Activated CD8-positive, alpha-beta memory T cell treated with anti-CD3 and anti-CD28 coated beads for 4 hours (primary cell): ENCODE measurements around the gene EEPD1.
"Not testable (repeated sequence)": the region's sequence is repeated elsewhere in the genome, so short reads cannot be mapped to it uniquely, and the experiment has no call there.

Source experiments
- DNase-seq, 2 donors: peaks; one replicate each; pipeline ENCODE4 v3.0.0-alpha.2; 2020; ENCODE audit warnings: low read depth in 2 of 2

Gene EEPD1

GRCh38 chr7:36253699-36254098 lies 100.6 kb downstream of the EEPD1 start:
- DNase-seq: no peak

DNA sequence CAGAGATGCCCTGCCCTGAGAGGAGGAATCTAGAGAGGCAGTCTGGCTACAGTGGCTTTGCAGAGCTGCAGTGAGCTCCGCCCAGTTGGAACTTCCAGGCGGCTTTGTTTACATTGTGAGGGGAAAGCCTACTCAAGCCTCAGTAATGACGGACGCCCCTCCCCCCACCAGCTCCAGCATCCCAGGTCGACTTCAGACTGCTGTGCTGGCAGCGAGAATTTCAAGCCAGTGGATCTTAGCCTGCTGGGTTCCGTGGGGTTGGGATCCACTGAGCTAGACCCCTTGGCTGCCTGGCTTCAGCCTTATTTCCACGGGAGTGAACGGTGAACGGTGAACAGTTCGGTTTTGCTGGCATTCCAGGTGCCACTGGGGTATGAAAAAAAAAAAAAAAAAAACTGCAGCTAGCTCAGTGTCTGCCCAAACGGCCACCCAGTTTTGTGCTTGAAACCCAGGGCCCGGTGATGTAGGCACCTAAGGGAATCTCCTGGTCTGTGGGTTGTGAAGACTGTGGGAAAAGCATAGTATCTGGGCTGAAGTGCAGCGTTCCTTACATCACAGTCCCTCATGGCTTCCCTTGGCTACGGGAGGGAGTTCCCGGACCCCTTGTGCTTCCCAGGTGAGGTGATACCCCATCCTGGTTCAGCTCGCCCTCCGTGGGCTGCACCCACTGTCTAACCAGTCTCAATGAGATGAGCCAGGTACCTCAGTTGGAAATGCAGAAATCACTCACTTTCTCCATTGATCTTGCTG lies 105.6 kb downstream of the EEPD1 start:
- DNase-seq: not testable (repeated sequence)

- no peak for DNase-seq
These were observed 107.4 kb downstream of the EEPD1 start for GRCh38 chr7:36260481-36260880.

DNA sequence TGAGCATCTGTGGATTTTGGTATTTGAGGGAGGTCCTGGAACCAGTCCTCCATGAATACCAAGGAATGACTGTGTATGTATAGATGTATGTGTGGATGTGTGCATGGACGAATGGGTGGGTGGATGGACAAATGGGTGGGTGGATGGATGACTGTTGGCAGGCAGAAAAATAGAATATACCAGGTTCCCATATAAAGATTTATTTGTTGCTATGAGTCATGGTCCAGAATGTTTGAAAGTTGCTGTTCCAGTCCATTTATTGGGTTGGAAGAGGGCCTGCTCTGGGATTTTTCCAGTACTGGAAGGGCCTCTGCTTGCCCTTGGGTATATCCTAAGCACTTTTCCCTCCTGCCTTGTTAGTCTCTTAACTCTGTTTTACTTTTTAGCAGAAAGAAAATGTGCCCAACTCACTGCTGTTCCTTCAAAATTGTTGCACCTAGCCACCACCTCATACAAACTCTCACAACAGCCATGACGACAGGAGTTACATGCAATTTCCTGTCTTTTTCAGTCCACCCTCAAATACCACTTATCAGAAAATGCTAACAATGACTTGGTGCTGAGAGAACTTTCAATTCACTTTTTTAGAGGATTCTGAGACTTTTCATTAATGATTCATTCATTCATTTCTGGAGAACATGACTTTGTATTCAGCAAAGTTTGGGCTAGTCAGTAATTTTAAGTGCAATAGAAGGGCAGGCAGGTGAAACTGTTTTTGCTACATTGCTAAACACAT lies 108.1 kb downstream of the EEPD1 start:
- DNase-seq: no peak

GRCh38 chr7:36262309-36263094 lies 109.4 kb downstream of the EEPD1 start:
- DNase-seq: no peak

DNA sequence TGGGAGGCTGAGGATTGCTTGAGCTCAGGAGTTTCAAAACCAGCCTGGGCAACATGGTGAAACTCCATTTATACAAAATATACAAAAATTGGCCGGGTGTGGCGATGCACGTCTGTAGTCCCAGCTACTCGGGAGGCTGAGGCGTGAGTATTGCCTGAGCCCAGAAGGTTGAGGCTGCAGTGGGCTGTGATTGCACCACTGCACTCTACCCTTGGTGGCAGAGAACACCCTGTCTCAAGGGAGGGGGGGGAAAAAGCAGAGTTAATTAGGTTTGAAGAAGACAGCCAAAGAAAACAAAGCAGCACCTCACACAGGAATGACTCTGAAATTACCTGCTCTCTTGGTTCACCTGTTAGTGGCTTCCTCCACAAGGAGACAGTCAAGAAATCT lies 110.0 kb downstream of the EEPD1 start:
- DNase-seq: no peak

DNA sequence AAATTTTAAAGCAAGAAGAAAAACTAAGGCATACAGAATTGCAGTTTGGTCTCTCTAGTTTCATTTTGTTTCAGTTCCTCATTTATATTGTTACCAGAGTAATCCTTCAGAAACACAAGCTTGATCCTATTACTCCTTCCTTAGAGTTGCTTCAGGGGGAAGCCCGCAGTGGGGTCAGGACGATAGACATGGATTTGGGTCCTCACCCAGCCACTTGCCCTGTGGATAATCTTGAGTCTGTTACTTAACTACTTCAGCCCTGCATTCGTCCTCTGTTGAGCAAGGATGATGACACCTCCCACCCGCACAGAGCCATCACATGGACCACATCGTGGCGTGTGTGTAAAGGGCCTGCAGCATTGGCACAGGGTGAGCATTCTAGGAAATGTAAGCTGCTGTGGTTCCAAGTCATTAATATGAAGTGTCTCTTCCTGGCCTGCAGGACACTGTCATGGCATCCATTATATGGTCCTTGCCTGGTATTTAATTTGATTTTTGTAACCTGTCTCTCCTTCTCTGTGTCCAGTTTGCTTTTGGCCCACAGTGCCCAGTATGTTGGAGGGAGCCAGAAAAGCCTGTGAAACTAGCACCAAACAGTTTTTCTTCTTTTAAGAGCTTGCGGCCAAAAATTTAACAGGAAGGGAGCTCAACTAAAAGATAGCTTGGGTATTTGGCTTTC lies 111.2 kb downstream of the EEPD1 start:
- DNase-seq: no peak

GRCh38 chr7:36264913-36265516 lies 112.0 kb downstream of the EEPD1 start:
- no peak for DNase-seq

- no peak for DNase-seq
These were observed 112.6 kb downstream of the EEPD1 start for GRCh38 chr7:36265680-36266079.

DNA sequence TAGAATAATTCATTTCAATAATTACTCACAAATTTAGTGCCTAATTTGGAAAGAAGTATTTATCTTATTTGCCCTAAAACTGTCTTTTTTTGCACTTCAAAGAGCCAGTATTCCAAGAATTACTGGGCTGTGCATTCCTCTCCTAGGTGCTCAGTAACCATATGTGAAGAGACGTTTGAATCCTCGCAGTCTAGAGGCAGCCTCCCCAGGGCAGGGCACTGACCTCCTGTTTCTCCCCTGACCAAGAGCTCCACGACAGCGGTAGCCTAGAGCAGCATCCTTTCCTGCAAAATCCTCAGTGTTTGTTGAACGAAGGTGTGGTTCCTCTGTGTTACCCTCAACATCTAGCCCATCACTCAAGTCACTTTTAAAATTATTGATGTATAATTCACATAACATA lies 113.1 kb downstream of the EEPD1 start:
- DNase-seq: no peak

- DNase-seq: no peak
These were observed 113.6 kb downstream of the EEPD1 start for GRCh38 chr7:36266683-36267082.

DNA sequence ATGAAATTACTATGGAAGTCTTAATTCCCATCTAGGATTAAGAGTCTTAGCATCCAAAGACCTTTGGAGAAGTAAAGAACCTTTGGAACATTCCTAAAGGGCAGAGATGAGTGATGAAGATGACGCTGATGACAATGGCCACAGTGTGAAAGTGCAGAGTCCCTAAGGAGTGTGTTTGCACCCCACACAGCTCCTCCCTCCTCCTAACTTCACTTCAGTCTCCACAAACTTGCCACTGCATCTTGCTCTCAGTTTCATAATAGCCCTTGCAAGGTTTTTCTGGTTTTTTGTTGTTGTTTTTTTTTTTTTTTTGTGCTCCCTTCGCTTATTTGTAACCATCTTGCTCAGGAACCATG lies 119.1 kb downstream of the EEPD1 start:
- DNase-seq: no peak

DNA sequence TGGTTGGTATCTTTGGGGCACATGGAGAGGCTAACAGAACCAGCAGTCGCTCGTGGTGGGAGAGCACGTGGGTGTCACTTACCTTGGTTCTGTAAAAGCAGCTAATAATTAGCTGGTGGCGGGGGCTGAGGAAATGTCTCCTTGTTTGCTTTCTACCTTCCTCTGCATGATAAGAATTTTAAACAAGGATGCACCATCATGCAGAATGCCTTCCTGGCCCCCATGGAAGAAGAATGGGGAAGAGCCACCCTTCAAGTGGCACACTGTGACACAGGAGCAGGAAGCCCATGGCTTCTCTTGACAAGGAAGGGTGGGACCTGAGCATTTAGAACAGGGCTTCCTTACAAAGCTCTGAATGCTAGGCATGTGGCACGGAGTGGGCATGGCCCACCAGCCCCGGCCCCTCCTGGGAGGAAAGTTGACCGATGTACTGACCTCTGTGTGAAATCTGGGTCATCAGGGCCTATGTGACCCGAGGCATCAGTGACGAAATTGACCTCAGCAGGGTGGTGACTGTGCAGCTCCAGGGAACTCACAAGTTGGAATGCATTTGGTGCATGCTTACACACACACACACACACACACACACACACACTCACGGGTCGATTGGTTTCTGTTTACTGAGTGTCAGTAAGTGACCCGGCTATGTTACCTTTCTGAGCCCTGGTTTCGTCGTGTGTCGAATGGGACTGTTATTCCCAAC lies 119.7 kb downstream of the EEPD1 start:
- no peak for DNase-seq

DNA sequence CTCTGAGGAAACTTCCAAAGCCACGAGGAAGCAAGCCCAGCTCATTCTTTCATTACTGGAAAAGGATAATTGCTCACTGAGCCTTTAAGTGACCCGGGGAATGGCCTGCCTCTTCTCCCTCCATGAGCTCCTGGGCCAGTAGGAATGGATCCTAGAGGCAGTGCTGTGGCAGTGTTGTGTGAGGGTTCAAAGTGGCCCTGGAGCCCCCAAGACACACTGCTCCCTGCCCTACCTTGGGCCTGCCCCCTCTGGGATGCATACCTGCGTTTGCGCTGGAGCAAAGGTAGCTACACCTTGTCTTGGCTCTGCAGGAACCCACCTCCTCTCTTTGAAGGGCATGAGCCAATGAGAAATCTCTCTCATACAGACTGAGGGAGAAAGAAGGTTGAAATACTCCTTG lies 120.8 kb downstream of the EEPD1 start:
- DNase-seq: no peak

DNA sequence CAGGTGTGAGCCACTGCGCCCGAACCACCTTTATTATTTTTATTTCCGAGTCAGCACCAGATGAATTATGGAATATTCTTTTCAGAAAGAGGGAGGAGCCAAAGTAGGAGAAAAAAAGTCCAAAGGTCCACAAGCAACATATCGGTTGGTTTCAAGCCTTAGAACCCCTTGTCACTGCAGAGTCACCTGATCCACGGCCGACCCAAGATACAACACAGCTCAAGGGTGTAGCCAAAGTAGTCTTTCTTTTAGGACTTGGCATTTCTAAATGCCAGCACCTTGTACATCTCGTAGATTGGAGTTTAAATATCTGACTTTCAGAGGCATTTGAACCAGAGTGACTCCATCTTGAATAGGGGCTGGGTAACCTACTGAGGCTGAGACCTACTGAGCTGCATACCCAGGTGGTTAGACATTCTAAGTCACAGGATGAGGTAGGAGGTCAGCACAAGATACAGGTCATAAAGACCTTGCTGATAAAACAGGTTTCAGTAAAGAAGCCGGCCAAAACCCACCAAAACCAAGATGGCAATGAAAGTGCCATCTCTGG lies 122.8 kb downstream of the EEPD1 start:
- DNase-seq: no peak

GRCh38 chr7:36276428-36277248 lies 123.6 kb downstream of the EEPD1 start:
- DNase-seq: no peak

DNA sequence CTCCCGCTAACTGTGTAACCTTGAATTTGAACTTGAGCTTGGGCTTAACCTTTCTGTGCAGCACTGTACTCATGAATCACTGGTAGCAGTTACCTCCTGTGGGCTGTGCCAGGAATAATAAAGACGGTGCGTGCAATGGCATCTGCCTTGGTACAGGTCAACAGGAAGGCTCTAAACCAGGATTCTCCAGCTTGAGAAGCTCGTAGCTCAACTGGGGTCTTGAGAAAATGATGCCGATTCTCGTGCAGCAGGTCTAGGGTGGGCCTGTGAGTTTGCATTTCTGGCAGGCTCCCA lies 124.1 kb downstream of the EEPD1 start:
- DNase-seq: no peak

- no peak for DNase-seq
These were observed 125.1 kb downstream of the EEPD1 start for GRCh38 chr7:36278069-36278619.

DNA sequence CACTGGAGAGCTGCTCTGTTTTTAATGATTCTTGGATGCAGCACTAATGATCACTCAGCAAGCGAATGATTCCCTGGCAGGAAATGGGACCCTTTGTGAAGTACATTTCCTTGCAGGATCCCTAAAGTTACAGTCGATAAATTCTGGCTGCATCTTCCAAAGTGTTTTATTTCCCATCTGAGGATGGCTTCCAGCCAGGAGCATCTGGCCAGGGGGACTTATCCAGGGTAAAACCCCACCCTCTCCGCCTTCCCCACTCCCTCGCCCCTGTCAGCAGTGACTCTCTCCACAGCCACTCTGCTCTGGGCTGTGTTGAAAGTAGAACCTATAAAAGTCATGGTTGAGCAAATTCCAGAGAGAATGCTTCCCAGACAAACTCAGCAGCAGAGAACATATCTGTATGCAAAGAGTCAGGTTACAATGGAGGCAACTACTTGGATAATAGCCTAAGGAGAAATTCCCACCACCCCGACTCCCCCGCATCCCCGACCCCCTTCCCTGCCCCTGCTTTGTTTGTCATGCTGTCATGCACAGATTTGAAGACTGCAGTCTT lies 125.6 kb downstream of the EEPD1 start:
- DNase-seq: no peak
